PC-9 (cell line): ENCODE data around the gene CACHD1. TPM values are rescaled to one million over a fixed set of nuclear protein-coding genes. Genes with fewer than 3 reads are reported as not detected.

ENCODE experiments used
- BruUV-seq: library from RNA; stranded (reverse); fragments of 400-500 nt; replicated peaks from 2 replicates; lab custom pipeline; 2021; lab: Mats Ljungman, UMichigan
- CTCF ChIA-PET: fragments of 300-600 bp; sonication (Branson Sonifier 250); formaldehyde crosslinking; loops from one replicate; lab custom pipeline; 2022; ENCODE audit warnings: antibody characterized with exemption; lab: Charles Lee
- POLR2A ChIA-PET: fragments of 300-600 bp; sonication (Branson Sonifier 250); formaldehyde crosslinking; loops from one replicate; lab custom pipeline; 2022; ENCODE audit warnings: antibody characterized with exemption; ENCODE audit not compliant: unreplicated experiment; lab: Charles Lee
- DNase-seq, 2 experiments: peaks; one replicate each; pipeline versions ENCODE4 v3.0.0 to v3.0.0-alpha.2; 2015 to 2022; ENCODE audit warnings: mixed read lengths in 1 of 2
- H2AFZ ChIP-seq: fragments of 200-600 bp; sonication (generic); 2 replicates; pipeline ENCODE4 v1.8.1; 2017; ENCODE audit warnings: antibody characterized with exemption
- H3F3A ChIP-seq: fragments of 200-600 bp; sonication (generic); 2 replicates; pipeline ENCODE4 v1.8.1; 2017; ENCODE audit warnings: antibody characterized with exemption, mild to moderate bottlenecking, low read depth; ENCODE audit not compliant: insufficient read depth
- H3K27ac ChIP-seq: fragments of 200-600 bp; sonication (generic); 2 replicates; pipeline ENCODE4 v1.6.1; 2016; ENCODE audit warnings: mixed run types
- H3K27me3 ChIP-seq: fragments of 200-600 bp; sonication (generic); 2 replicates; pipeline ENCODE4 v1.6.1; 2016; ENCODE audit warnings: low read depth, mixed run types; ENCODE audit not compliant: insufficient read depth
- H3K36me3 ChIP-seq: fragments of 200-600 bp; sonication (generic); 2 replicates; pipeline ENCODE4 v1.6.1; 2016; ENCODE audit warnings: low read depth, mixed run types
- H3K4me1 ChIP-seq: fragments of 200-600 bp; sonication (generic); replicated peaks from 2 replicates; pipeline ENCODE4 v1.6.1; 2016; ENCODE audit warnings: mixed run types; ENCODE audit not compliant: insufficient read depth
- H3K4me2 ChIP-seq: fragments of 200-600 bp; sonication (generic); 2 replicates; pipeline ENCODE4 v1.6.1; 2017; ENCODE audit warnings: mixed run types
- H3K4me3 ChIP-seq: fragments of 200-600 bp; sonication (generic); 2 replicates; pipeline ENCODE4 v1.6.1; 2016; ENCODE audit warnings: mixed run types
- H3K79me2 ChIP-seq: fragments of 200-600 bp; sonication (generic); 2 replicates; pipeline ENCODE4 v1.6.1; 2017; ENCODE audit warnings: low read depth, mixed run types
- H3K9me2 ChIP-seq: fragments of 200-600 bp; sonication (generic); 2 replicates; pipeline ENCODE4 v1.8.1; 2017; ENCODE audit warnings: mild to moderate bottlenecking; ENCODE audit not compliant: insufficient read depth
- H3K9me3 ChIP-seq: fragments of 200-600 bp; sonication (generic); 2 replicates; pipeline ENCODE4 v1.8.1; 2016; ENCODE audit warnings: low read depth; ENCODE audit not compliant: insufficient read depth
- H4K20me1 ChIP-seq: fragments of 200-600 bp; sonication (generic); 2 replicates; pipeline ENCODE4 v1.8.1; 2017; ENCODE audit not compliant: insufficient read depth
- EZH2 ChIP-seq: fragments of 200-600 bp; sonication (generic); IDR thresholded peaks from 2 replicates; pipeline ENCODE4 v1.8.0; 2017; ENCODE audit warnings: antibody characterized with exemption, low read depth
- intact Hi-C: fragments of 100-400 bp; cut with micrococcal nuclease; formaldehyde crosslinking; loops from one replicate; pipeline ENCODE4 v1.10.0; 2022; ENCODE audit not compliant: unreplicated experiment
- total RNA-seq: library from RNA; stranded (reverse); gene quantifications from 2 replicates; pipeline ENCODE4 v1.2.3, GENCODE V29; 2021
- TF ChIP-seq, protein P1 (sequence below): fragments of 200-600 bp; sonication (generic); conservative IDR thresholded peaks from 2 replicates; pipeline ENCODE4 v1.6.1; 2017; ENCODE audit warnings: mixed run types, antibody characterized with exemption, mild to moderate bottlenecking, moderate library complexity

Gene CACHD1
- total RNA-seq, 1 experiment from 2014 or later, result 3.1 TPM

DNA sequence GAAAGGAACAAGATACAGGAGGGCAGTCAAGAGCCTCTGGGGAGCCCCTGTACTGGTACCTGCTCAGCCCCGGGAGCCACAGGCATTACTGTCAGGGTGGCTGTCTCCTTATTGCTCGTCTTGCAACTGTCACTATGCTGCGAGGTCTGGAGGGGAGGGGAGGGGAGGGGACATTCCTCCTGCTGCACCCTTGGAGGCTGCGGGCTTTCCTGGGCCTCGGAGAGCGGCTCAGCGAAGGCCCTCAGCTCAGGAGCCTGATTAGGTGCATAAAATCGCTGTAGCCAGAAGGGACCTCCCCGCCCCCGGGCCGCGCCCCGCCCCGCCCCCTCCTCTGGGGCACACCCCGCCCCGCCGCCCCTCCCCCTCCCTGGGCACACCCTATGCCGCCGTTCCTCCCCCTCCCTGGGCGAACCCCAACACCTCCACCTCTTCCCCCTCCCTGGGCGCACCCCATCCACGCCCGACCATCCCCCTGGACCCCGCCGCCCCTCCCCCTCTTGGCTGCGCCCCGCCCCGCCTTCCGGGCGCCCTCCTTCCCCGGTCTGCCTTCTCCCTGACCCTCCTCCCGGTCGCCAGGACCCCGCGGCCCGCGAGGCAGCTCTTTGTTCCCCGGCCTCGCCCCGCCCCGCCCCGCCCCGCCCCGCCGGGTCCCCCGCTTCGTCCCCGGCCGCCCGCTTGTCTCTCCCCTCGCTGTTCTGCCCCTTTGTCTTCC lies 35.5 kb downstream of the CACHD1 start:
- no peaks in the 10 kb centered on the region for H3K79me2 ChIP-seq
- TF ChIP-seq, protein P1, sequence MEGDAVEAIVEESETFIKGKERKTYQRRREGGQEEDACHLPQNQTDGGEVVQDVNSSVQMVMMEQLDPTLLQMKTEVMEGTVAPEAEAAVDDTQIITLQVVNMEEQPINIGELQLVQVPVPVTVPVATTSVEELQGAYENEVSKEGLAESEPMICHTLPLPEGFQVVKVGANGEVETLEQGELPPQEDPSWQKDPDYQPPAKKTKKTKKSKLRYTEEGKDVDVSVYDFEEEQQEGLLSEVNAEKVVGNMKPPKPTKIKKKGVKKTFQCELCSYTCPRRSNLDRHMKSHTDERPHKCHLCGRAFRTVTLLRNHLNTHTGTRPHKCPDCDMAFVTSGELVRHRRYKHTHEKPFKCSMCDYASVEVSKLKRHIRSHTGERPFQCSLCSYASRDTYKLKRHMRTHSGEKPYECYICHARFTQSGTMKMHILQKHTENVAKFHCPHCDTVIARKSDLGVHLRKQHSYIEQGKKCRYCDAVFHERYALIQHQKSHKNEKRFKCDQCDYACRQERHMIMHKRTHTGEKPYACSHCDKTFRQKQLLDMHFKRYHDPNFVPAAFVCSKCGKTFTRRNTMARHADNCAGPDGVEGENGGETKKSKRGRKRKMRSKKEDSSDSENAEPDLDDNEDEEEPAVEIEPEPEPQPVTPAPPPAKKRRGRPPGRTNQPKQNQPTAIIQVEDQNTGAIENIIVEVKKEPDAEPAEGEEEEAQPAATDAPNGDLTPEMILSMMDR, result no peak
- no peak for TF ChIP-seq EZH2
- peaks cover 14% of the 10 kb centered on the region for H3K4me1 ChIP-seq
- H3K9me3 ChIP-seq, result no peaks in the 10 kb centered on the region
- peak overlapping the region; percentile 58 for H3K4me3 ChIP-seq
- H4K20me1 ChIP-seq, result no peaks in the 10 kb centered on the region
- peaks cover 17% of the 10 kb centered on the region for H3F3A ChIP-seq
- POLR2A ChIA-PET, result interaction anchor here (0.6 kb wide), 1 partner anchor 1031 kb away, joined by 3 read pairs; no protein-coding TSS in a partner anchor
- peak overlapping the region; percentile 96 for H3K4me2 ChIP-seq
- H3K27ac ChIP-seq, result no peak overlapping the region
- DNase-seq, result peak in 1 of 2 experiments; percentile 58
- no peaks in the 10 kb centered on the region for H3K36me3 ChIP-seq
- peak overlapping the region; percentile 78 for H2AFZ ChIP-seq
- no TSS peak for BruUV-seq
- CTCF ChIA-PET, result interaction anchor here (0.6 kb wide), 2 partner anchors 10 to 242 kb away, joined by 4 to 7 read pairs; no protein-coding TSS in a partner anchor
- intact Hi-C loops, result loop anchor here (5.0 to 10.0 kb wide), 4 partner anchors 77 to 317 kb away; no protein-coding TSS in a partner anchor
- H3K9me2 ChIP-seq, result no peaks in the 10 kb centered on the region
- H3K27me3 ChIP-seq, result no peaks in the 10 kb centered on the region

DNA sequence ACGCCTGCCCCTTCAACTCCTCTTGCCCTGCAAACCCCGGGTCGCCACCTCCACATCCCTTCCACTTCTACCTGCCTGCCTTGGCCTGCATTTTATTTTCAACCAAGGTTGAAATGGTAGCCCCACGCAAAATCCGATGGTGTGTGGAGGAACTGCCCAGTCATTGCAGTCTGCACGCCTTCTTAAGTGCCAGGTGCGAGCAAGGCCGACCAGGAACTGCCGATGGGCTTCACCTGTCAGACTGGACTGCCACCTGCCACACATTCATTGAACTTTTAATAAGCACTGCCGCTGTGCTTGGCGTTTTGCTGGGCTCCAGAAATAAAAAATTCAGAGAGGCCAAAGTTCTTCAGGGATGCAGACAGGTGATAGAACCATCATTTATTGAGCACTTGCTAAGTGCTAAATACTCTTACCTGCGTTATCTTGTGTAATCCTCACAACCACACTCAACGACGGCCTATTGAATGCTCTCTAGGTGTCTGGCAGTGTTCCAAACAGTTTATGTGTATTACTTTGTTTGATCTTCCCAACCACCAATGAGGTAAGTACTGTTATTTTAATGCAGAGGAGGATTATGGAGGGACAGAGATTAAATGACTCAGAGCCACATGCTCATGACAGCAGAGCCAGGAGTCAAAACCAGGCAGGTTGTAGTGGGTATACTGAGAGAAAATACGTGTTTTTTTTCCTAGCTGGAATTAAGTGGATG lies 36.2 kb downstream of the CACHD1 start:
- ChIA-PET POLR2A (interaction anchor here (0.6 kb wide), 1 partner anchor 920 kb away, joined by 3 read pairs; no protein-coding TSS in a partner anchor), CTCF (interaction anchor here (0.6 kb wide), 1 partner anchor 10 kb away, joined by 4 read pairs; no protein-coding TSS in a partner anchor)
- Histone ChIP-seq H2AFZ (no peak overlapping the region; the same call in 1 of the 2 replicates), H3K27ac (no peak overlapping the region), H3K9me2 (no peaks in the 10 kb centered on the region), H4K20me1 (no peaks in the 10 kb centered on the region), H3K79me2 (no peaks in the 10 kb centered on the region), H3K4me3 (peak overlapping the region; percentile 40), H3F3A (peaks cover 17% of the 10 kb centered on the region), H3K27me3 (no peaks in the 10 kb centered on the region), H3K4me2 (peak overlapping the region; percentile 57), H3K36me3 (no peaks in the 10 kb centered on the region), H3K4me1 (peaks cover 14% of the 10 kb centered on the region), H3K9me3 (no peaks in the 10 kb centered on the region)
- intact Hi-C loops, result loop anchor here (1.0 to 10.0 kb wide), 6 partner anchors 35 to 316 kb away; partner anchors contain the start of gene CACHD1
- peak; percentile 60 to 68 for DNase-seq
- no TSS peak for BruUV-seq
- TF ChIP-seq EZH2, result no peak
- TF ChIP-seq, protein P1, result no peak

DNA sequence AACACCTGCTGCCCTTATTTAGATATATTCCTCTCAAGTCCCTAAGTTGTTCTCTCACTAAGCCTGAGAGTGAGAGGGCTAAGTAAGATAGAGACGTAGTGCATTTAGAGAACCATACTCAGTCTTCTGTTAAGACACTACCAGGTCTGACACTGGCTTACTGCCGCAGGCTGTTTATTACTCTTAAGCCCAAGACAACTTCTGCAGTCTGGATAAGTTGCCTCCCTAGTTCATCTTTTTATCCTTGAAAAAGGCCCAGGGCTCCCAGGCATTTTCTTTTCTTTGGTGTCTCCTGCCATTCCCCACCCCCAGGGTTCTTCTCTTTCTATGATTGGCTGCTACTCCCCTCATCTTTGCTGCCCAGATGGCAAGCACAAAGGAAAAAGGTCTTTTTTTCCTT lies 38.7 kb downstream of the CACHD1 start:
- POLR2A ChIA-PET, result interaction anchor here (0.5 kb wide), 1 partner anchor 110 kb away, joined by 3 read pairs; no protein-coding TSS in a partner anchor
- TF ChIP-seq EZH2, result no peak
- TF ChIP-seq, protein P1, result no peak
- Histone ChIP-seq H2AFZ (no peak overlapping the region), H3K79me2 (no peaks in the 10 kb centered on the region), H3K27ac (no peak overlapping the region), H3F3A (peaks cover 17% of the 10 kb centered on the region), H4K20me1 (no peaks in the 10 kb centered on the region), H3K4me3 (no peak overlapping the region), H3K9me2 (no peaks in the 10 kb centered on the region), H3K4me2 (no peak overlapping the region), H3K36me3 (no peaks in the 10 kb centered on the region), H3K9me3 (no peaks in the 10 kb centered on the region), H3K4me1 (peaks cover 14% of the 10 kb centered on the region), H3K27me3 (no peaks in the 10 kb centered on the region)
- CTCF ChIA-PET, result no interaction called here
- intact Hi-C loops, result loop anchor here (5.0 to 10.0 kb wide), 4 partner anchors 74 to 314 kb away; no protein-coding TSS in a partner anchor
- no TSS peak for BruUV-seq
- DNase-seq, result no peak
